K562 (cell line): ENCODE measurements around the gene GRIK2. TPM values are rescaled to one million over a fixed set of nuclear protein-coding genes. Genes with fewer than 3 reads are reported as not detected.

Experiments
- ATAC-seq: fragments of 200-7000 bp; cut with Tn5 transposase; 3 replicates; pipeline ENCODE4 v1.9.1; 2020; ENCODE audit warnings: moderate library complexity
- BruUV-seq: library from RNA; stranded (reverse); fragments of 400-500 nt; replicated peaks from 2 replicates; lab custom pipeline; 2021; lab: Mats Ljungman, UMichigan
- CTCF ChIA-PET: fragments of 300-600 bp; formaldehyde crosslinking; extraction: SDS; loops from one replicate; lab custom pipeline; 2021; ENCODE audit warnings: low intra/inter-chr PET ratio; lab: Yijun Ruan, JAX
- POLR2A ChIA-PET: fragments of 300-600, 350-650 bp; sonication (Branson Sonifier 250); formaldehyde crosslinking; extraction: SDS; loops from one replicate; lab custom pipeline; 2021; ENCODE audit warnings: antibody characterized with exemption, inconsistent platforms; lab: Yijun Ruan, JAX
- DNase-seq, 4 experiments: peaks; one replicate each; pipeline versions ENCODE4 v3.0.0 to v3.0.0-alpha.2; 2011 to 2018; ENCODE audit warnings: low spot score in 3 of 4, mixed read lengths in 3 of 4; ENCODE audit errors: extremely low read depth in 1 of 4
- FAIRE-seq: peaks from 2 replicates; lab custom pipeline; 2011; peaks lifted over from hg19 to GRCh38; lab: Jason Lieb, UNC
- H2AFZ ChIP-seq: 2 replicates; pipeline ENCODE4 v1.6.0; 2011; ENCODE audit warnings: low read depth, low read length, control low read depth, inconsistent platforms
- H3K27ac ChIP-seq: fragments of 200-600 bp; 3 replicates; pipeline ENCODE4 v1.8.0; 2011; ENCODE audit warnings: low read depth, mild to moderate bottlenecking, control low read depth, inconsistent platforms, low read length, moderate library complexity, mixed read lengths; ENCODE audit errors: extremely low read depth
- H3K27me3 ChIP-seq, 2 experiments: fragments of 300-600 bp in 1 of 2; 2 replicates in 1 of 2; 3 replicates in 1 of 2; pipeline versions ENCODE4 v1.6.0 to v1.8.0; 2011; ENCODE audit warnings: inconsistent platforms in 2 of 2, low read length in 2 of 2, mild to moderate bottlenecking in 1 of 2, mixed read lengths in 1 of 2, moderate library complexity in 1 of 2; ENCODE audit not compliant: control insufficient read depth in 2 of 2, insufficient read depth in 2 of 2
- H3K36me3 ChIP-seq: fragments of 300-600 bp; 3 replicates; pipeline ENCODE4 v1.8.0; 2011; ENCODE audit warnings: mild to moderate bottlenecking, low read length, inconsistent platforms; ENCODE audit not compliant: control insufficient read depth, insufficient read depth
- H3K4me1 ChIP-seq, 2 experiments: fragments of 200-600 bp in 1 of 2; replicated peaks in 1 of 2; 2 replicates in 1 of 2; 3 replicates in 1 of 2; pipeline versions ENCODE4 v1.5.1 to v1.8.0; 2011; ENCODE audit warnings: inconsistent platforms in 2 of 2, low read length in 2 of 2, mild to moderate bottlenecking in 1 of 2, mixed read lengths in 1 of 2, moderate library complexity in 1 of 2; ENCODE audit not compliant: control insufficient read depth in 2 of 2, insufficient read depth in 2 of 2
- H3K4me2 ChIP-seq: 2 replicates; pipeline ENCODE4 v1.6.1; 2011; ENCODE audit warnings: low read length, control low read depth, inconsistent platforms, mixed read lengths; ENCODE audit not compliant: insufficient read depth
- H3K4me3 ChIP-seq: fragments of 200-600 bp; sonication (generic), shearing (Covaris generic); 2 replicates; pipeline ENCODE4 v1.5.1; 2016; ENCODE audit warnings: control low read depth, inconsistent platforms
- H3K79me2 ChIP-seq: fragments of 200-600 bp; 3 replicates; pipeline ENCODE4 v1.8.0; 2011; ENCODE audit warnings: low read length, inconsistent platforms; ENCODE audit not compliant: control insufficient read depth, insufficient read depth
- H3K9ac ChIP-seq, 2 experiments: 2 replicates each; pipeline versions ENCODE4 v1.6.0 to v1.6.1; 2011; ENCODE audit warnings: low read depth in 2 of 2, low read length in 2 of 2, control low read depth in 1 of 2, inconsistent platforms in 1 of 2, mild to moderate bottlenecking in 1 of 2, mixed read lengths in 1 of 2; ENCODE audit not compliant: insufficient read depth in 1 of 2
- H3K9me1 ChIP-seq: one replicate; pipeline ENCODE4 v1.6.0; 2011; ENCODE audit warnings: inconsistent platforms, mild to moderate bottlenecking, low read length, moderate library complexity; ENCODE audit not compliant: control insufficient read depth, insufficient read depth
- H3K9me3 ChIP-seq: replicated peaks from 2 replicates; pipeline ENCODE4 v1.5.1; 2011; ENCODE audit warnings: low read depth, low read length, inconsistent platforms; ENCODE audit not compliant: control insufficient read depth, insufficient read depth
- H4K20me1 ChIP-seq: replicated peaks from 2 replicates; pipeline ENCODE4 v1.6.1; 2011; ENCODE audit warnings: low read length, inconsistent platforms, mixed read lengths; ENCODE audit not compliant: control insufficient read depth, insufficient read depth
- BDP1 ChIP-seq: IDR thresholded peaks from 3 replicates; pipeline ENCODE4 v1.6.1; 2011; ENCODE audit not compliant: insufficient read length, insufficient read depth
- CLOCK ChIP-seq: fragments of 250-450 bp; sonication (Bioruptor Pico); IDR thresholded peaks from 2 replicates; pipeline ENCODE4 v1.4.0; 2020; ENCODE audit warnings: mild to moderate bottlenecking, moderate library complexity, borderline replicate concordance
- HIVEP1 ChIP-seq: fragments of 250-450 bp; sonication (Bioruptor Pico); IDR thresholded peaks from 2 replicates; pipeline ENCODE4 v1.4.0; 2020; ENCODE audit warnings: mild to moderate bottlenecking
- HOMEZ ChIP-seq: fragments of 250-450 bp; sonication (Bioruptor Pico); IDR thresholded peaks from 2 replicates; pipeline ENCODE4 v1.4.0; 2020; ENCODE audit warnings: mild to moderate bottlenecking, moderate library complexity
- RBM14 ChIP-seq: fragments of 200-400 bp; formaldehyde crosslinking; IDR thresholded peaks from 2 replicates; pipeline ENCODE4 v1.6.1; 2018; ENCODE audit warnings: low read depth, mild to moderate bottlenecking, low read length, moderate library complexity, borderline replicate concordance; ENCODE audit not compliant: insufficient read depth
- RBM39 ChIP-seq: fragments of 200-400 bp; formaldehyde crosslinking; optimal IDR thresholded peaks from 2 replicates; pipeline ENCODE3; 2018; ENCODE audit warnings: low read depth, low read length
- ZKSCAN3 ChIP-seq: fragments of 250-450 bp; sonication (Bioruptor Pico); IDR thresholded peaks from 2 replicates; pipeline ENCODE4 v1.4.0; 2020
- ZNF592 ChIP-seq: fragments of 450-650 bp; IDR thresholded peaks from 2 replicates; pipeline ENCODE4 v1.6.1; 2017; ENCODE audit warnings: antibody characterized with exemption, mild to moderate bottlenecking
- in situ Hi-C: fragments of 300-500 bp; cut with MboI; formaldehyde crosslinking; loops from 4 replicates; pipeline ENCODE4 v1.15.0; 2018; ENCODE audit warnings: inconsistent platforms, mixed read lengths
- intact Hi-C: fragments of 100-400 bp; cut with micrococcal nuclease; formaldehyde crosslinking; loops from 2 replicates; pipeline ENCODE4 v1.14.2; 2022
- polyA plus RNA-seq, 8 experiments: library from polyadenylated mRNA; depleted of rRNA in 4 of 8; stranded (reverse) in 5 of 8; unstranded in 3 of 8; fragments of >200 nt; fragmentation: Nextera tagmentation in 2 of 8; fragmentation: Illumina TruSeq in 1 of 8; extraction: Ambion mirVana in 2 of 8; extraction: Trizol in 1 of 8; gene quantifications; 2 replicates each; pipeline versions ENCODE4 v1.2.1 to v1.2.3, GENCODE V29; 2011 to 2014; ENCODE audit warnings: inconsistent platforms in 1 of 8, missing spikeins in 1 of 8
- total RNA-seq, 7 experiments: library from RNA; depleted of rRNA in 6 of 7; stranded (reverse); fragments of >200 nt in 6 of 7; fragmentation: Illumina TruSeq in 2 of 7; extraction: Trizol in 2 of 7; gene quantifications; 2 replicates each; pipeline versions ENCODE4 v1.2.1 to v1.2.3, GENCODE V29; 2011 to 2021; ENCODE audit warnings: low replicate concordance in 1 of 7
- TF ChIP-seq, protein P1 (sequence below): fragments of 450-650 bp; IDR thresholded peaks from 2 replicates; pipeline ENCODE4 v1.6.1; 2017; ENCODE audit warnings: antibody characterized with exemption

Gene GRIK2
- total and polyA plus RNA-seq, 9 of the 15 experiments (the other 6 are each of a cell fraction or from before 2014, with no cell fraction given) = not detected

GRCh38 chr6:101395345-101395744 lies 1.8 kb downstream of the GRIK2 start:
- FAIRE-seq (no peak), ATAC-seq (no peak), DNase-seq (no peak)
- Histone ChIP-seq H3K27me3 (peaks cover 0 to 7% of the 10 kb centered on the region in 2 experiments; a peak in 2 of 5 replicates), H3K9me3 (no peaks in the 10 kb centered on the region), H3K4me2 (no peak overlapping the region), H3K79me2 (no peaks in the 10 kb centered on the region), H4K20me1 (no peaks in the 10 kb centered on the region), H3K9me1 (no peaks in the 10 kb centered on the region), H3K36me3 (no peaks in the 10 kb centered on the region), H3K9ac (no peak overlapping the region), H3K27ac (no peak overlapping the region), H3K4me1 (peaks cover 0 to 9% of the 10 kb centered on the region in 2 experiments; a peak in 2 of 5 replicates), H2AFZ (no peak overlapping the region), H3K4me3 (no peak overlapping the region)
- intact Hi-C loops = no loop called here
- in situ Hi-C loops = no loop called here
- ChIA-PET CTCF (no interaction called here), POLR2A (no interaction called here)
- TF ChIP-seq HOMEZ (no peak), RBM39 (no peak), ZKSCAN3 (no peak), BDP1 (no peak), HIVEP1 (CRISPR knock-in tag) (no peak), RBM14 (no peak), ZNF592 (no peak), CLOCK (CRISPR knock-in tag) (no peak)
- TF ChIP-seq, protein P1, sequence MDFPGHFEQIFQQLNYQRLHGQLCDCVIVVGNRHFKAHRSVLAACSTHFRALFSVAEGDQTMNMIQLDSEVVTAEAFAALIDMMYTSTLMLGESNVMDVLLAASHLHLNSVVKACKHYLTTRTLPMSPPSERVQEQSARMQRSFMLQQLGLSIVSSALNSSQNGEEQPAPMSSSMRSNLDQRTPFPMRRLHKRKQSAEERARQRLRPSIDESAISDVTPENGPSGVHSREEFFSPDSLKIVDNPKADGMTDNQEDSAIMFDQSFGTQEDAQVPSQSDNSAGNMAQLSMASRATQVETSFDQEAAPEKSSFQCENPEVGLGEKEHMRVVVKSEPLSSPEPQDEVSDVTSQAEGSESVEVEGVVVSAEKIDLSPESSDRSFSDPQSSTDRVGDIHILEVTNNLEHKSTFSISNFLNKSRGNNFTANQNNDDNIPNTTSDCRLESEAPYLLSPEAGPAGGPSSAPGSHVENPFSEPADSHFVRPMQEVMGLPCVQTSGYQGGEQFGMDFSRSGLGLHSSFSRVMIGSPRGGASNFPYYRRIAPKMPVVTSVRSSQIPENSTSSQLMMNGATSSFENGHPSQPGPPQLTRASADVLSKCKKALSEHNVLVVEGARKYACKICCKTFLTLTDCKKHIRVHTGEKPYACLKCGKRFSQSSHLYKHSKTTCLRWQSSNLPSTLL = no peak
- no TSS peak for BruUV-seq
